Measurements from ENCODE around the gene CAND2. TPM values are rescaled to one million over a fixed set of nuclear protein-coding genes. Genes with fewer than 3 reads are reported as not detected.

The CAND2 gene
- total RNA-seq, 1 donor from 2014 or later = 76.2 TPM

DNA sequence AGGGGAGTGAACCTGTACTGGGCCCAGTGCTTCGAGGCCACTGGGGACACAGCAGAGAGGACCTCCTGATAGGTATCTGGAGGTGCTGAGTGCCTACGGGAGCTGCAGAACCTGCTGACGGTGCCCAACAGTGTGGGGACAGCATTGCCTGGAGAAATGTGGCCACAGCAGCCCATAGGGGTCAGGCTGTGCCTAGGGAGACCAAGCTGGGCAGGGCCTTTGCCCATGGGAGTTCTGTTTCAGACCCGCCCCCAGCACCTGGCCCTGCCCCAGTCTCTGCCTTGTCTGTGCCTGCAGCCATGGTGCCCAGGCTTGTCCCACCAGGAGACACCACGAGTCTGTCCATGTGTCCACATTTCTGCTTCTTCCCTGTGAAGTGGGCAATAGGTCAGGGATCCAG, 60.1 kb downstream of the CAND2 start:
- H3K4me3 ChIP-seq = no peak overlapping the region
- TF ChIP-seq, protein P1, sequence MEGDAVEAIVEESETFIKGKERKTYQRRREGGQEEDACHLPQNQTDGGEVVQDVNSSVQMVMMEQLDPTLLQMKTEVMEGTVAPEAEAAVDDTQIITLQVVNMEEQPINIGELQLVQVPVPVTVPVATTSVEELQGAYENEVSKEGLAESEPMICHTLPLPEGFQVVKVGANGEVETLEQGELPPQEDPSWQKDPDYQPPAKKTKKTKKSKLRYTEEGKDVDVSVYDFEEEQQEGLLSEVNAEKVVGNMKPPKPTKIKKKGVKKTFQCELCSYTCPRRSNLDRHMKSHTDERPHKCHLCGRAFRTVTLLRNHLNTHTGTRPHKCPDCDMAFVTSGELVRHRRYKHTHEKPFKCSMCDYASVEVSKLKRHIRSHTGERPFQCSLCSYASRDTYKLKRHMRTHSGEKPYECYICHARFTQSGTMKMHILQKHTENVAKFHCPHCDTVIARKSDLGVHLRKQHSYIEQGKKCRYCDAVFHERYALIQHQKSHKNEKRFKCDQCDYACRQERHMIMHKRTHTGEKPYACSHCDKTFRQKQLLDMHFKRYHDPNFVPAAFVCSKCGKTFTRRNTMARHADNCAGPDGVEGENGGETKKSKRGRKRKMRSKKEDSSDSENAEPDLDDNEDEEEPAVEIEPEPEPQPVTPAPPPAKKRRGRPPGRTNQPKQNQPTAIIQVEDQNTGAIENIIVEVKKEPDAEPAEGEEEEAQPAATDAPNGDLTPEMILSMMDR (IDR thresholded peaks at IDR 0.05; ENCODE audit: borderline replicate concordance) = no peak
- no peak overlapping the region for H3K27ac ChIP-seq (replicated peaks)
- H3K4me1 ChIP-seq = no peaks in the 10 kb centered on the region
- intact Hi-C loops (cut with micrococcal nuclease) = no loop called here
- no peaks in the 10 kb centered on the region for H3K9me3 ChIP-seq (replicated peaks)
- no peak for DNase-seq
- H3K27me3 ChIP-seq (ENCODE audit: low read depth) = no peaks in the 10 kb centered on the region
- no peaks in the 10 kb centered on the region for H3K36me3 ChIP-seq

DNA sequence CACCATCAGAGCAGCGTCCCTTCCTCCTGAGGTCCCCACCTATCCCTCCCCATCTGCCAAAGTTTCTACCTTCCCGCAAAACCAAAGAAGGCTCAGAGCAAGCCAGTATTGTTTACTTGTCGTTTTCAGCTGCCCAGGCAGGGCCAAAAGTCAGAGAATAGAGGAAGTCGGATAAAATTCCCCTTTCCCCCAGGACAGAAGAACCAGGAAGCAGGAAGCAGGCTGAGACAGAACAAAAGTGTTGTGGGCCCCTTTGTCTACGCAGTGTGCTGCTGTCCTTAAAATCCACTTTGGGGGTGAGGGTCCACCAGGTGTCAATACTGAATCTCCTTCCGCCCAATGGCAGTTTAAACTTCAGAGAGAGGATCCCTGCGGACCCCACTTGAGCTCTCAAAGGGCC, 63.4 kb downstream of the CAND2 start:
- no peak overlapping the region for H3K27ac ChIP-seq (replicated peaks)
- DNase-seq = no peak
- intact Hi-C loops (cut with micrococcal nuclease) = loop anchor here (10.0 kb wide), 1 partner anchor 135 kb away; no protein-coding TSS in a partner anchor
- H3K27me3 ChIP-seq (ENCODE audit: low read depth) = no peaks in the 10 kb centered on the region
- H3K4me3 ChIP-seq = no peak overlapping the region
- TF ChIP-seq, protein P1 (IDR thresholded peaks at IDR 0.05; ENCODE audit: borderline replicate concordance) = no peak
- no peaks in the 10 kb centered on the region for H3K9me3 ChIP-seq (replicated peaks)
- no peaks in the 10 kb centered on the region for H3K4me1 ChIP-seq
- no peaks in the 10 kb centered on the region for H3K36me3 ChIP-seq

DNA sequence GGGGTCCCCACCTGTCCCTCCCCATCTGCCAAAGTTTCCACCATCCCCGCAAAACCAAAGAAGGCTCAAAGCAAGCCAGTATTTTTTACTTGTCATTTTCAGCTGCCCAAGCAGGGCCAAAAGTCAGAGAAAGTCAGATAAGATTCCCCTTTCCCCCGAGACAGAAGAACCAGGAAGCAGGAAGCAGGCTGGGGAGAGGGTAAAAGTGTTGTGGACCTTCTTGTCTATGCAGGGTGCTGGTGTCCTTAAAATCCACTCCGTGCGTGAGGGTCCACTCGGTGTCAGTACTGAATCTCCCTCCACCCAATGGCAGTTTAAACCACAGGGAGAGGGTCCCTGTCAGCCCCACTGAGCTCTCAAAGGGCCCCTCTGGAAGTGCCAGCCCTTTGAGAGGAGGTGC, 65.1 kb downstream of the CAND2 start:
- Histone ChIP-seq H3K4me1 (no peaks in the 10 kb centered on the region), H3K27ac (replicated peaks) (no peak overlapping the region), H3K27me3 (ENCODE audit: low read depth) (no peaks in the 10 kb centered on the region), H3K36me3 (no peaks in the 10 kb centered on the region), H3K4me3 (no peak overlapping the region), H3K9me3 (replicated peaks) (peaks cover 10% of the 10 kb centered on the region)
- DNase-seq = no peak
- intact Hi-C loops (cut with micrococcal nuclease) = loop anchor here (10.0 kb wide), 1 partner anchor 133 kb away; no protein-coding TSS in a partner anchor
- TF ChIP-seq, protein P1 (IDR thresholded peaks at IDR 0.05; ENCODE audit: borderline replicate concordance) = no peak

DNA sequence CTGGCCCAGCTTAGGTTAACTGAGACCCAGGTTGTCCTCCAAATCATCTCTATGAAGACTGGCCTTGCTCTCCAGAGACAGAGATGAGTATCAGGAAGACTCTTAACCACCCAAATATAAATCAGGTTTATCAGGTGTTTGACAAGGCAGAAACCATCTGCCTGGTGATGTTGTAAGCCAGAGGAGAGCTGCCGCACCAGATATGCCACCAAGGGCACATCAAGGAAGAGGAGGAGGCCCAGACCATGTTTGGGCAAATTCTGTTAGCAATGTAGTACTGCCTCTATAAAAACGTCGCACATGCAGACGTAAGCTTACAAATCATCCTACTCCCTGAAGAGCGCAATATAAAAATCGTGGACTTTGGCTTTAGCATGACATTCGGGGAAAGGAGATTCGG, 65.9 kb downstream of the CAND2 start:
- no peak for DNase-seq
- intact Hi-C loops (cut with micrococcal nuclease) = loop anchor here (10.0 kb wide), 1 partner anchor 132 kb away; no protein-coding TSS in a partner anchor
- Histone ChIP-seq H3K9me3 (replicated peaks) (peaks cover 10% of the 10 kb centered on the region), H3K4me3 (no peak overlapping the region), H3K4me1 (no peaks in the 10 kb centered on the region), H3K27me3 (ENCODE audit: low read depth) (no peaks in the 10 kb centered on the region), H3K27ac (replicated peaks) (no peak overlapping the region), H3K36me3 (no peaks in the 10 kb centered on the region)
- TF ChIP-seq, protein P1 (IDR thresholded peaks at IDR 0.05; ENCODE audit: borderline replicate concordance) = no peak

DNA sequence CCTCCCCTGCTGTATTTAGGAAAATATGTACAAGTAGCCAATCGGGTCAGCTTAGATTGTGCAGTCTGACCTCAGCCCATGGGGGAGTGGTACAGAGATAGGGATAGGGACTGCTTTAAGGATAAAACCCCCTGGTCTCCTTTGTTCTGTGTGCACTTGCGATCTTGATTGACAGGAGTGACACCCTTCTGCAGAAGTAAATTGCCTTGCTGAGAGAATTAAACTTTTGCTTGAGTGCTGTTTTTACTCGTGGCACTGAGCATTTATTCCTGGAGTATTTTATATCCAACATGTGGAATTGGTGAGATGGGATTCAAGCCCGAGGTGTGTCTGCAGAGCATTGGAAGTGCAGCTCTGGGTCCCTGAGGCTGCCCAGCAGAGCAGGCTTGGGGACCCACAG, 68.8 kb downstream of the CAND2 start:
- no peak overlapping the region for H3K4me3 ChIP-seq
- intact Hi-C loops (cut with micrococcal nuclease) = loop anchor here (10.0 kb wide), 1 partner anchor 130 kb away; no protein-coding TSS in a partner anchor
- TF ChIP-seq, protein P1 (IDR thresholded peaks at IDR 0.05; ENCODE audit: borderline replicate concordance) = no peak
- peaks cover 10% of the 10 kb centered on the region for H3K9me3 ChIP-seq (replicated peaks)
- peaks cover 12% of the 10 kb centered on the region for H3K4me1 ChIP-seq
- no peak overlapping the region for H3K27ac ChIP-seq (replicated peaks)
- peaks cover 16% of the 10 kb centered on the region for H3K27me3 ChIP-seq (ENCODE audit: low read depth)
- DNase-seq = no peak
- H3K36me3 ChIP-seq = no peaks in the 10 kb centered on the region

Measured in left ventricle myocardium inferior (tissue), 1 donor.